Choroid plexus epithelial cell (primary cell): Measurements from ENCODE around the gene LTBP1.

Experiments used
- DNase-seq: peaks from one replicate; pipeline ENCODE4 v3.0.0-alpha.2; 2010; ENCODE audit warnings: low read depth
- H3K4me3 ChIP-seq: 2 replicates; pipeline ENCODE4 v1.5.1; 2011; ENCODE audit warnings: low read depth, mild to moderate bottlenecking, control low read depth, low read length, moderate library complexity
- TF ChIP-seq, protein P1 (sequence below): conservative IDR thresholded peaks from 2 replicates; pipeline ENCODE4 v1.5.1; 2011; ENCODE audit warnings: low read depth, mild to moderate bottlenecking, control low read depth, inconsistent platforms, low read length, moderate library complexity

Gene LTBP1

DNA sequence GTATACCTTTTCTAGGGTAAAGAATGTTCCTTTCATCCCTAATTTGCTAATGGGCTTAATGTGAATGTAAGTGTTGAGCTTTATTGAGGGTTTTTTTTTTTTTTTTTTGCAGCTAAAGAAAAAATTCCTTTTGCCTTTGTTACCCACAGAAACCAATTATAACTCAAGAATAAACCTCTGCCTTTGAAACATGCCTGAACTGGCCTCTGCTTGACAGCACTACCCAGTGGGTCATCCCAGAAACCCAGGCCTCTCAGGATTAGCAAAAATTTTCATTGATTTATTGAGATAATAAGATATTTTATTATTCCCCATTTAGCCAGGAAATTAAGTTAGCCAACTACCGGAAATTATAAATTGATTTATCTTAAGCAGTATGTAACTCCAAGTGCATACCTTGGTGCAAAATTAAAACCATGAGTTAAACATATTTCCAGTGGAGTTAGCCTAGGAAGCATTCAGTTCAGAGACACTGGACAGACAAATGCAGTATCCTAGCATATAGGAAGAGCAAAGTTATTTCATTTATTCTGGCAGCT lies 462.7 kb downstream of the LTBP1 start:
- TF ChIP-seq, protein P1, sequence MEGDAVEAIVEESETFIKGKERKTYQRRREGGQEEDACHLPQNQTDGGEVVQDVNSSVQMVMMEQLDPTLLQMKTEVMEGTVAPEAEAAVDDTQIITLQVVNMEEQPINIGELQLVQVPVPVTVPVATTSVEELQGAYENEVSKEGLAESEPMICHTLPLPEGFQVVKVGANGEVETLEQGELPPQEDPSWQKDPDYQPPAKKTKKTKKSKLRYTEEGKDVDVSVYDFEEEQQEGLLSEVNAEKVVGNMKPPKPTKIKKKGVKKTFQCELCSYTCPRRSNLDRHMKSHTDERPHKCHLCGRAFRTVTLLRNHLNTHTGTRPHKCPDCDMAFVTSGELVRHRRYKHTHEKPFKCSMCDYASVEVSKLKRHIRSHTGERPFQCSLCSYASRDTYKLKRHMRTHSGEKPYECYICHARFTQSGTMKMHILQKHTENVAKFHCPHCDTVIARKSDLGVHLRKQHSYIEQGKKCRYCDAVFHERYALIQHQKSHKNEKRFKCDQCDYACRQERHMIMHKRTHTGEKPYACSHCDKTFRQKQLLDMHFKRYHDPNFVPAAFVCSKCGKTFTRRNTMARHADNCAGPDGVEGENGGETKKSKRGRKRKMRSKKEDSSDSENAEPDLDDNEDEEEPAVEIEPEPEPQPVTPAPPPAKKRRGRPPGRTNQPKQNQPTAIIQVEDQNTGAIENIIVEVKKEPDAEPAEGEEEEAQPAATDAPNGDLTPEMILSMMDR: no peak
- DNase-seq: no peak

DNA sequence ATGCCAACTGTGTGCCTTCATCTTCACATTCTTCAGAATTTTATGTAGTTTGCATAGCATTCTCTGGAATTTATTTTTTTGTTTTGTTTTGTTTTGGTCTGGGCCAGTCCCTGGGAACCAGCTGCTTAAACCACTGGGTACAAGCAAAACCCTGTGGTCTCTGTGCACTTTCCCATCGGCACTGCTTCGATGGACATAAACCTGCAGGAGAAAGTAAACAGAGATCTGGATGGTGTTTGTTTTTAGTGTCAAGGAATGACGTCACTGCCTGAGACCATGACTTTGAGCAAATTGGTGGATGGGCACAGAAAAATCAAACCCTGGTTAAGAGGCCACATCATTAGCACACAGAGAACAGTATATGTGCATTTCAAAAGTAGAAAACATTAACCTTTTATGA lies 465.0 kb downstream of the LTBP1 start:
- no peak overlapping the region for H3K4me3 ChIP-seq
- TF ChIP-seq, protein P1: no peak
- peak; percentile 91 for DNase-seq

More for the DNA sequence above, 462.7 kb downstream of the LTBP1 start:
- H3K4me3 ChIP-seq: no peak overlapping the region

DNA sequence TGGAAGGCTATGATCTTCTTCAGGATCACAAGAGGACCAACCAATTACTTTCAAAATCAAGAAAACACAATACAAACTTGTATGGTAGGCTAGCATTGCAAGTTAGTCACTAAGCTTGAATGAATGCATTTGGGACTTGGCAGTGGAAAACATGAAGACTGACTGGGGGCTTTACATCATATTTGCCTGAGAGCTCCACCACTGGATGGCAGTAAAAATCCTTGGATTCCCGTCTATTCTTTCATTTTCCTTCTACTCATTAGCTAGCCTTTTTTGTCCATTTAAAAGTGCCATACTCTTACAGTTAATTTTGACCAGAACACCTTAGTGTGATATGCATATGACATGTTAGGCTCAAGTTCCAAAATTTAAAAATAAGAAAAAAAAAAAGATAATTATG lies 466.2 kb downstream of the LTBP1 start:
- TF ChIP-seq, protein P1: peak; percentile 71
- no peak overlapping the region for H3K4me3 ChIP-seq
- DNase-seq: peak; percentile 85

DNA sequence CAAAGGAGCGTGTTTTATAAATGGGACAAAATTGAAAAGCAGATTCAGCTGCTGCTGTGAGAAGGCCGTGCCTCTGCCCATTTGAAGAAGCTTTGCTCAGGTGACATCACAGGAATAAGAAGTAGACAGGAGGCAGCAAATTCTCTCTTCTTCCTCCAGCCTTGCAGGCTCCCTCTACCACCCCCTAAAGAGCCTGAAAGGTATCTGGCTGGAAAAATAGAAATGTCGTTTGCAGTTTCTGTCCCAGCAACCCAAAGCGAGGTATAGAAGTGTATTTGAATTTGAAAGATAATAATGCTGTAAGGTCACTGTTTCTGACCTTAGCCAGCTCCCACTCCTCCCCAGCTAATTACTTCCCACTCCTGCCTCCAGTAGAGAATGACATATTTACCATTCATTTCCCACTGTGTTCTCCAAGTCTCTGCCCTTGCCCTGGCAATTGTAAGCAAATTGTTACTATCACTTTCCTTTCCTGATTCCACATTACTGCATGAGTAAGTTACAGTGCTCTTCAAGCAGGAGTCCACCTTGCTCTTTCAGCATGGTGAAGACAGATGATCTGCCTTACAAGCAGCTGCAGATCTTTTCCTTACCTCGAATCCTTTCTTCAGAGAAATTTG lies 472.9 kb downstream of the LTBP1 start:
- no peak overlapping the region for H3K4me3 ChIP-seq
- peak; percentile 33 for DNase-seq
- TF ChIP-seq, protein P1: peak; percentile 27

DNA sequence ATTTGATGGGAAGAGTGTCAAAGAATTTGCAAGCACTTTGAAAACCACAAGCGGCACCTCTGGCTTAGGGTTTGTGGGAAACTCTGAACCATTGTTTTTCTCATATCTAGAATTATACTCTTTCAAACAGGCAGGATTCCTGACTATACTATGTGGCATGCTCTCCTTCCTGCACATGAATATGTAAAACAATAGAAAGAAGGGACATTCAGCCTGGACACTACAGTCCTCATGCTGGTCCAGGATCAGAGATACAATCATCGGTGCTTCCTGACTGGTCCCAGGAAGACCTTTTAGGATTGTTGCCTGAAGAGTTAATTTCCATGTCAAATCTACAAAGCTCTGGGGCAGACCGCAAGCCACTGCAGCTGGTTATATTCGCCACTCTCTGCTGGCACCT lies 474.0 kb downstream of the LTBP1 start:
- TF ChIP-seq, protein P1: no peak

DNA sequence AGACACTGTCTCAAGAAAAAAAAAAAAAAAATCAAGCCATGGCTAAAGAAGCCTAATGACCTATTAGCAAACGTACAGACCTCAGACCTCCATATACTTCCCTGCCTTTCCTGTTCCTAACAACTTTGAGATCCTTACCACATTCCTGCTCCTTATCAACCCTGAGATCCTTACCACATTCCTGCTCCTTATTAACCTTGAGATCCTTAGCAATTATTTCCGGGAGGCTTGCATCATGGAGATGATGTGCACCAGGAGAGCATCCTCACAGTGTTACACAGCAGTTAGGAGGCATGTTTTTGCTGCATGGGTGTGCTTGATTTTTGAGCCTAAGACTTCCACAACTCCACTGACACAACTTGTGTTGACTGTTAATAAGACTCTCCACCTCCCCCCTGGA lies 475.1 kb downstream of the LTBP1 start:
- TF ChIP-seq, protein P1: no peak
- no peak overlapping the region for H3K4me3 ChIP-seq
- no peak for DNase-seq

More for the DNA sequence above, 474.0 kb downstream of the LTBP1 start:
- H3K4me3 ChIP-seq: no peak overlapping the region
- DNase-seq: no peak

DNA sequence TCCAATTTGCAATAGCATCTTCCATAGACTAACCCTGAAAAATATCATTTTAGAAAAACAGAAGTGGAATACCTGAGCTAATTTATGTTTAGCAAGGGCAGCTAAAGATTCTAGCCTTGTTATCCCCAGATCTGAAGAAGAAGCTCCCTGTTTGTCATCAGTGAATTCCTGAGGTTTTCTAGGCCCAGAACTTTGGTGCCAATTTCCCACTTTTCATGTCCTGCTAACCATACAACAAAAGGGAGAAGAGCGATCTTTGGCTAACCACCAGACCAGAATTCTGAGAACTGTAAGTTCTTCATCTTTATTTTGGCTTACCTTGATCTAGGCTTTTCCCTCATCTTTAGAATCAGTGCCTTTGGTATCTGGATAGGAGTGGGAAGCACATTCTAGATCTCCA lies 478.4 kb downstream of the LTBP1 start:
- TF ChIP-seq, protein P1: no peak
- DNase-seq: no peak
- no peak overlapping the region for H3K4me3 ChIP-seq
